Calu3 (cell line): Measurements from ENCODE around the gene DDX42. TPM values are rescaled to one million over a fixed set of nuclear protein-coding genes. Genes with fewer than 3 reads are reported as not detected.
A peak's percentile ranks its signal among the peaks of the same experiment; 100 is the strongest.
"Not testable (repeated sequence)": the region's sequence is repeated elsewhere in the genome, so short reads cannot be mapped to it uniquely, and the experiment has no call there.

Experiments
- BruUV-seq: library from RNA; stranded (reverse); fragments of 400-500 nt; replicated peaks from 2 replicates; lab custom pipeline; 2021; lab: Mats Ljungman, UMichigan
- CTCF ChIA-PET: fragments of 300-600 bp; sonication (Branson Sonifier 250); formaldehyde crosslinking; loops from one replicate; lab custom pipeline; 2022; ENCODE audit warnings: antibody characterized with exemption; lab: Charles Lee
- DNase-seq: peaks from one replicate; pipeline ENCODE4 v3.0.0; 2022
- H3K27ac Mint-ChIP-seq: one replicate; pipeline ENCODE4 v1.8.0; 2022; ENCODE audit warnings: mixed read lengths; ENCODE audit not compliant: unreplicated experiment
- H3K27me3 Mint-ChIP-seq: one replicate; pipeline ENCODE4 v1.8.0; 2022; ENCODE audit warnings: mixed read lengths; ENCODE audit not compliant: unreplicated experiment
- H3K36me3 Mint-ChIP-seq: one replicate; pipeline ENCODE4 v1.8.0; 2022; ENCODE audit warnings: mild to moderate bottlenecking, moderate library complexity, mixed read lengths; ENCODE audit not compliant: insufficient read depth, unreplicated experiment
- H3K4me1 Mint-ChIP-seq: one replicate; pipeline ENCODE4 v1.8.0; 2022; ENCODE audit warnings: mild to moderate bottlenecking, low read depth, mixed read lengths; ENCODE audit not compliant: unreplicated experiment
- H3K4me3 Mint-ChIP-seq: one replicate; pipeline ENCODE4 v1.8.0; 2022; ENCODE audit warnings: mild to moderate bottlenecking, low read depth, moderate library complexity, mixed read lengths; ENCODE audit not compliant: unreplicated experiment
- H3K9me3 Mint-ChIP-seq: one replicate; pipeline ENCODE4 v1.8.0; 2022; ENCODE audit warnings: low read depth, mixed read lengths; ENCODE audit not compliant: unreplicated experiment
- CTCF ChIP-seq: fragments of 200-600 bp; IDR thresholded peaks from one replicate; pipeline ENCODE4 v1.8.0; 2022; ENCODE audit warnings: antibody characterized with exemption; ENCODE audit not compliant: unreplicated experiment
- intact Hi-C: fragments of 100-400 bp; cut with micrococcal nuclease; formaldehyde crosslinking; loops from one replicate; pipeline ENCODE4 v1.10.0; 2022; ENCODE audit not compliant: unreplicated experiment
- total RNA-seq: library from RNA; stranded (reverse); gene quantifications from 2 replicates; pipeline ENCODE4 v1.2.3, GENCODE V29; 2022

The DDX42 gene
- total RNA-seq, 1 experiment from 2014 or later, result 99.5 TPM

- intact Hi-C loops, result no loop called here
- H3K27ac Mint-ChIP-seq, result peak overlapping the region; percentile 77
Measured at GRCh38 chr17:63840591-63841349, 66.8 kb downstream of the DDX42 start.

GRCh38 chr17:63841350-63842172 lies 67.6 kb downstream of the DDX42 start:
- no peak for TF ChIP-seq CTCF
- DNase-seq, result no peak
- BruUV-seq, result no TSS peak
- CTCF ChIA-PET, result interaction anchor here (0.9 kb wide), 1 partner anchor 15 kb away, joined by 5 read pairs; no protein-coding TSS in a partner anchor
- Mint-ChIP-seq H3K9me3 (no peaks in the 10 kb centered on the region), H3K36me3 (peaks cover 33% of the 10 kb centered on the region), H3K27me3 (no peaks in the 10 kb centered on the region), H3K27ac (peak overlapping the region; percentile 77), H3K4me3 (peak overlapping the region; percentile 84), H3K4me1 (peaks cover 11% of the 10 kb centered on the region)
- intact Hi-C loops, result no loop called here

More at GRCh38 chr17:63840591-63841349, 66.8 kb downstream of the DDX42 start:
- peak overlapping the region; percentile 84 for H3K4me3 Mint-ChIP-seq
- peaks cover 11% of the 10 kb centered on the region for H3K4me1 Mint-ChIP-seq
- BruUV-seq, result TSS peak; percentile 21
- TF ChIP-seq CTCF, result no peak
- CTCF ChIA-PET, result interaction anchor here (1.2 kb wide), 1 partner anchor 66 kb away, joined by 3 read pairs; no protein-coding TSS in a partner anchor
- H3K27me3 Mint-ChIP-seq, result no peaks in the 10 kb centered on the region
- DNase-seq, result no peak
- peaks cover 33% of the 10 kb centered on the region for H3K36me3 Mint-ChIP-seq
- no peaks in the 10 kb centered on the region for H3K9me3 Mint-ChIP-seq

GRCh38 chr17:63842173-63842539 lies 68.2 kb downstream of the DDX42 start:
- no peaks in the 10 kb centered on the region for H3K9me3 Mint-ChIP-seq
- DNase-seq, result no peak
- no peaks in the 10 kb centered on the region for H3K27me3 Mint-ChIP-seq
- H3K4me1 Mint-ChIP-seq, result peaks cover 11% of the 10 kb centered on the region
- intact Hi-C loops, result no loop called here
- no peak for TF ChIP-seq CTCF
- no TSS peak for BruUV-seq
- H3K36me3 Mint-ChIP-seq, result peaks cover 33% of the 10 kb centered on the region
- peak overlapping the region; percentile 84 for H3K4me3 Mint-ChIP-seq
- CTCF ChIA-PET, result interaction anchor here (0.9 kb wide), 1 partner anchor 15 kb away, joined by 5 read pairs; no protein-coding TSS in a partner anchor
- H3K27ac Mint-ChIP-seq, result peak overlapping the region; percentile 77

- peak within 1 kb of the TSS; percentile 77 for H3K27ac Mint-ChIP-seq
- no peak for TF ChIP-seq CTCF
- no TSS peak for BruUV-seq
- no peaks in the 10 kb centered on the region for H3K9me3 Mint-ChIP-seq
- peaks cover 11% of the 10 kb centered on the region for H3K4me1 Mint-ChIP-seq
- DNase-seq, result peak; percentile 94
- H3K4me3 Mint-ChIP-seq, result peak within 1 kb of the TSS; percentile 84
- H3K36me3 Mint-ChIP-seq, result peaks cover 33% of the 10 kb centered on the region
- intact Hi-C loops, result no loop called here
- CTCF ChIA-PET, result no interaction called here
- H3K27me3 Mint-ChIP-seq, result no peaks in the 10 kb centered on the region
Measured at GRCh38 chr17:63842540-63843386, 68.8 kb downstream of the DDX42 start, which contains the start of gene SMARCD2. Gene SMARCD2 (minus strand): TSS chr17:63842685. CDS start chr17:63842674, 11 bp downstream.

GRCh38 chr17:63843387-63843888 lies 69.5 kb downstream of the DDX42 start:
- H3K27ac Mint-ChIP-seq, intact Hi-C loops, H3K27me3 Mint-ChIP-seq, BruUV-seq, DNase-seq, H3K9me3 Mint-ChIP-seq, CTCF ChIA-PET: not testable (repeated sequence)
- Mint-ChIP-seq H3K4me3 (peak overlapping the region; percentile 84), H3K36me3 (peaks cover 38% of the 10 kb centered on the region), H3K4me1 (peaks cover 11% of the 10 kb centered on the region)
